Stimulated activated memory B cell treated with anti-CD40 and anti-IgM and Interleukin-4, amounts not matched to agents 10 μg/mL and 1 μg/mL and 100 μg/mL, for 72 hours (primary cell): ENCODE results near the gene TXK.

ENCODE experiments used
- ATAC-seq: fragments of 150-1000 bp; cut with Tn5 transposase; 2 replicates; pipeline ENCODE4 v1.10.0; 2021
- H3K27ac Mint-ChIP-seq: one replicate; pipeline ENCODE4 v1.8.0; 2022; ENCODE audit warnings: mild to moderate bottlenecking, mixed read lengths
- H3K27me3 Mint-ChIP-seq: one replicate; pipeline ENCODE4 v1.8.0; 2022; ENCODE audit warnings: mixed read lengths
- H3K36me3 Mint-ChIP-seq: one replicate; pipeline ENCODE4 v1.8.0; 2022; ENCODE audit warnings: mixed read lengths
- H3K4me1 Mint-ChIP-seq: one replicate; pipeline ENCODE4 v1.8.0; 2022; ENCODE audit warnings: mixed read lengths
- H3K4me3 Mint-ChIP-seq: one replicate; pipeline ENCODE4 v1.8.0; 2022; ENCODE audit warnings: mild to moderate bottlenecking, moderate library complexity, mixed read lengths
- H3K9me3 Mint-ChIP-seq: one replicate; pipeline ENCODE4 v1.8.0; 2022; ENCODE audit warnings: mixed read lengths

TXK gene

DNA sequence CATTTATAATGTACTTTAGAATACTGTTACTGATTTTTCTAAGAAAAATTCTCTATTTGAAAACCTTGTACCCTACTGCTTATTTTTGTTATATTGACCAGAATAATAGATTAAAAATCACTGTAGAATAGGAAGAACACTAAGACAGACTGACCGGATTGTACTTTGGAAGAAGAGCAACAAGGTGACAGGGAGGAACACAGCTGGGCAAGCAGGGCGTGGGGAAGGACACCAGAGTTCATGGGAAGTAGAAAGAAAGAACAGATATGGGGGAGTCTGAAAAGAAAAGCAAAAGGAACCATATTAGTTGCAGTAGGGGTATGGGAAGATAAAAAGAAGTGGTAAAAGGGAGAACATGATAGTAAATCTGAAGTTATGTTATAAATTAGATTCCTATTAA lies 38.6 kb downstream of the TXK start:
- Mint-ChIP-seq H3K9me3 (no peaks in the 10 kb centered on the region), H3K36me3 (no peaks in the 10 kb centered on the region), H3K4me1 (no peaks in the 10 kb centered on the region), H3K4me3 (no peak overlapping the region), H3K27ac (no peak overlapping the region), H3K27me3 (no peaks in the 10 kb centered on the region)
- ATAC-seq: no peak

- Mint-ChIP-seq H3K27ac (no peak overlapping the region), H3K4me1 (no peaks in the 10 kb centered on the region), H3K36me3 (no peaks in the 10 kb centered on the region), H3K9me3 (no peaks in the 10 kb centered on the region), H3K4me3 (no peak overlapping the region), H3K27me3 (no peaks in the 10 kb centered on the region)
- ATAC-seq: no peak
These were observed 40.0 kb downstream of the TXK start for GRCh38 chr4:48093991-48094416.

GRCh38 chr4:48090621-48091020 lies 43.4 kb downstream of the TXK start:
- ATAC-seq: no peak
- H3K36me3 Mint-ChIP-seq: peaks cover 2% of the 10 kb centered on the region
- H3K27ac Mint-ChIP-seq: no peak overlapping the region
- H3K27me3 Mint-ChIP-seq: no peaks in the 10 kb centered on the region
- H3K4me1 Mint-ChIP-seq: no peaks in the 10 kb centered on the region
- H3K9me3 Mint-ChIP-seq: no peaks in the 10 kb centered on the region
- H3K4me3 Mint-ChIP-seq: no peak overlapping the region

- ATAC-seq: no peak
- peaks cover 6% of the 10 kb centered on the region for H3K36me3 Mint-ChIP-seq
- no peaks in the 10 kb centered on the region for H3K27me3 Mint-ChIP-seq
- H3K27ac Mint-ChIP-seq: no peak overlapping the region
- no peak overlapping the region for H3K4me3 Mint-ChIP-seq
- no peaks in the 10 kb centered on the region for H3K9me3 Mint-ChIP-seq
- no peaks in the 10 kb centered on the region for H3K4me1 Mint-ChIP-seq
These were observed 48.0 kb downstream of the TXK start for GRCh38 chr4:48085821-48086589.

- ATAC-seq: no peak
- Mint-ChIP-seq H3K27ac (no peak overlapping the region), H3K27me3 (no peaks in the 10 kb centered on the region), H3K9me3 (no peaks in the 10 kb centered on the region), H3K36me3 (peaks cover 6% of the 10 kb centered on the region), H3K4me1 (no peaks in the 10 kb centered on the region), H3K4me3 (no peak overlapping the region)
These were observed 51.1 kb downstream of the TXK start for GRCh38 chr4:48082956-48083355.

GRCh38 chr4:48081196-48081595 lies 52.9 kb downstream of the TXK start:
- H3K4me3 Mint-ChIP-seq: no peak overlapping the region
- no peak for ATAC-seq
- peaks cover 6% of the 10 kb centered on the region for H3K36me3 Mint-ChIP-seq
- no peak overlapping the region for H3K27ac Mint-ChIP-seq
- H3K9me3 Mint-ChIP-seq: no peaks in the 10 kb centered on the region
- H3K27me3 Mint-ChIP-seq: no peaks in the 10 kb centered on the region
- H3K4me1 Mint-ChIP-seq: no peaks in the 10 kb centered on the region

- ATAC-seq: no peak
- Mint-ChIP-seq H3K36me3 (no peaks in the 10 kb centered on the region), H3K4me1 (no peaks in the 10 kb centered on the region), H3K27ac (no peak overlapping the region), H3K4me3 (no peak overlapping the region), H3K27me3 (no peaks in the 10 kb centered on the region), H3K9me3 (no peaks in the 10 kb centered on the region)
These were observed 54.1 kb downstream of the TXK start for GRCh38 chr4:48079972-48080391.

DNA sequence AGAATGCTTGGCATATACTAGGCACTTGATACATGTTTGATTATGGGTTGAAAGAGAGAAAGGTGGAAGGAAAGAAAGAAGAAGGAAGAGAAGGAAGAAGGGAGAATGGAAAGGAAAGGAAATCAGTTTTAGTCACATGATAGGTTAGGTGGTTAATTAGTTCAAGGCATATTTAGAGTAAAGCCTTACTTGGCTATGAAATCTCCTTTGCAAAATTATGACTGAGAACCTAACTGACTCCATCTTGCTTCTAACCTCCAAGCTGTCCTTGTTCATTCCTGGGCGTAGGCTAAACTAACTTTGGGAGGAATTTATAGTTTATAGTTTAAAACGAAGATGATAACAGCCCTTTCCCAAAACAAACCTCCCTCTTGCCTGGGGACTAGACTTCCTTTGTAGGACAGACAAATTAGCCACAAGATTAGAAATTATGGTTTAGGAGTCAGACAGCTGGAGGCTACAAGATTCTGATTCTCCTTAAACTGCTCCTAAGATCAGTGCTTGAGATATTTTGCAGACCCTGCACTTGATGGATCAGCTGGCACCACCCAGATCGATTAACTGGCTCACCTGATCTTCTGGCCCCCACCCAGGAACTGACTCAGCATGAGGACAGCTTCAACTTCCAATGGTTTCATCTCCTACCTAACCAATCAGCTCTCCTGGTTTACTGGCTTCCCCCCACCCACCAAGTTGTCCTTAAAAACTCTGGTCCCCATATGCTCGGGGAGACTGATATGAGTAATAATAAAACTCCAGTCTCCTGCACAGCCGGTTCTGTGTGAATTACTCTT lies 55.0 kb downstream of the TXK start:
- Mint-ChIP-seq H3K27me3 (no peaks in the 10 kb centered on the region), H3K36me3 (no peaks in the 10 kb centered on the region), H3K27ac (no peak overlapping the region), H3K9me3 (no peaks in the 10 kb centered on the region), H3K4me1 (no peaks in the 10 kb centered on the region), H3K4me3 (no peak overlapping the region)
- no peak for ATAC-seq

DNA sequence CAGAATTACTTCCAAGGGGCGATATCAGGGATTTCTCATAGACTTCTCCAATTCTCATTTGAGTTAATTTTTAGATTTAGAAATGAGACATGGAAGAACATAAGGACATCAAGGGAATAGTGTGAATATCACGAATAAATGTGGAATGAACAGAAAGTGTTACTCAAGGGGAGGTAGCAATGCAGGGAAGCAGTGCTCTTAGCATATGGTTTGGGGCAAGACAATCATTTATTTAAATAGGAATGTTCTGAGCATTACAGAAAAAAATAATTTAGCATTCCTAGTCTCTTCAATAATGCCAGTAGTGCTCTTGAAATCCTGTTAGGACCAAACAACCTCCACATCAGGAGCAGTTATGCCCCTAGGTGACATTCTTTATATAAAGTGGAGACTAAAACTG lies 55.6 kb downstream of the TXK start:
- Mint-ChIP-seq H3K4me3 (no peak overlapping the region), H3K27me3 (no peaks in the 10 kb centered on the region), H3K4me1 (no peaks in the 10 kb centered on the region), H3K9me3 (no peaks in the 10 kb centered on the region), H3K36me3 (no peaks in the 10 kb centered on the region), H3K27ac (no peak overlapping the region)
- ATAC-seq: no peak

GRCh38 chr4:48074657-48075056 lies 59.4 kb downstream of the TXK start:
- Mint-ChIP-seq H3K27me3 (no peaks in the 10 kb centered on the region), H3K4me1 (no peaks in the 10 kb centered on the region), H3K4me3 (no peak overlapping the region), H3K27ac (no peak overlapping the region), H3K36me3 (no peaks in the 10 kb centered on the region), H3K9me3 (no peaks in the 10 kb centered on the region)
- no peak for ATAC-seq

GRCh38 chr4:48073567-48074103 lies 60.4 kb downstream of the TXK start:
- Mint-ChIP-seq H3K9me3 (no peaks in the 10 kb centered on the region), H3K27me3 (no peaks in the 10 kb centered on the region), H3K27ac (no peak overlapping the region), H3K4me1 (no peaks in the 10 kb centered on the region), H3K36me3 (no peaks in the 10 kb centered on the region), H3K4me3 (no peak overlapping the region)
- no peak for ATAC-seq

DNA sequence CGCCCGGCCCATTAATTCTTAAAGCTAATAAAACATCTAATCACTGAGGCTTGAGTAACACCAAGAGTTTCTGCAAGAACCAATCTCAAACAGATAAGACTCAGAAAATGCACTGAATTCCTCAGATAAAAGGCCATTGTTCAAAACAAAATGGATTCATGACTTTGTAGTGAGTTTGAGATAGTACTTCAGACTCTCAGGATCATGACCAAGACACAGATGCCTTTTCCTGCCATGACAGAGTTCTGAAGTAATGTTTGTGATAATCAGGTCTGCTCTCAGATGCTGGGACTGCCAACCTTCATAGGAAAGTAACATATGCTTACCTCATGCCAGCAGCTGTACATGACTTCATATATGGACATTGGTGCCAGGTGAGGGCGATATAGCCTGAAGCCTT lies 62.9 kb downstream of the TXK start:
- no peaks in the 10 kb centered on the region for H3K4me1 Mint-ChIP-seq
- H3K9me3 Mint-ChIP-seq: no peaks in the 10 kb centered on the region
- no peaks in the 10 kb centered on the region for H3K36me3 Mint-ChIP-seq
- no peaks in the 10 kb centered on the region for H3K27me3 Mint-ChIP-seq
- H3K4me3 Mint-ChIP-seq: no peak overlapping the region
- H3K27ac Mint-ChIP-seq: no peak overlapping the region
- ATAC-seq: no peak

DNA sequence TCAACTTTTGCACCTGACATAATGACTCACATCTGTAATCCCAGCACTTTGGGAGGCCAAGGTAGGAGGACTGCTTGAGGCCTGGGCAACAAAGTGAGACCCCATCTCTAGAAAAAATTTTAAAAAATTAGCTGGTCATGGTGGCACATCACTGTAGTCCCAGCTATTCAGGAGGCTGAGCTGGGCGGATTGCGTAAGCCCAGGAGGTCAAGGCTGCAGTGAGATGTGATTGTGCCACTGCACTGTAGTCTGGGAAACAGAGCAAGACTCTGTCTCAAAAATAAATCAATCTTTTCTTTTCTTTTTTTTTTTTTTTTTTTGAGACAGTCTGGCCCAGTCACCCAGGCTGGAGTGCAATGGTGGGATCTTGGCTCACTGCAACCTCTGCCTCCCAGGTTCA lies 65.0 kb downstream of the TXK start:
- H3K27ac Mint-ChIP-seq: no peak overlapping the region
- ATAC-seq: no peak
- H3K4me1 Mint-ChIP-seq: peaks cover 12% of the 10 kb centered on the region
- H3K4me3 Mint-ChIP-seq: no peak overlapping the region
- H3K9me3 Mint-ChIP-seq: no peaks in the 10 kb centered on the region
- H3K27me3 Mint-ChIP-seq: no peaks in the 10 kb centered on the region
- H3K36me3 Mint-ChIP-seq: no peaks in the 10 kb centered on the region

DNA sequence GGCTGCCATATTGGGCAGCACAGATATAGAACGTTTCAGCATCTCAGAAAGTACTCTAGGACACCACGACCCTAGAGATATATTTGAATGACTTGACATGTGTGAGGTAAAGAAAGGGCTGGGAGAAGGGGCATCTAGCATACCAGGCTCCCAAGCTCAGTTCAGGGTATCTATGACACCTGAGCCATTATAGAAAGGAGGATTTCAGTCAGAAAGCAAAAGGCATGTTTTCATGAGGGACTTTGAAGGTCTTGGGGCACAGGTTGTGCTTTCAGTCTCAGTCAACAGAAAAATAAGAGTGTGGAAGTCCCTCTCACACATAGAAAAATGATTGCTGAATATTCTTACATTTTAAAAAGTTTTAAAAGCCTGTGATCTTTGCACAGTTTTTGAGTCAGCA lies 65.9 kb downstream of the TXK start:
- no peak overlapping the region for H3K4me3 Mint-ChIP-seq
- H3K9me3 Mint-ChIP-seq: no peaks in the 10 kb centered on the region
- no peaks in the 10 kb centered on the region for H3K27me3 Mint-ChIP-seq
- no peaks in the 10 kb centered on the region for H3K36me3 Mint-ChIP-seq
- H3K27ac Mint-ChIP-seq: no peak overlapping the region
- peaks cover 12% of the 10 kb centered on the region for H3K4me1 Mint-ChIP-seq
- ATAC-seq: no peak

GRCh38 chr4:48067536-48067935 lies 66.5 kb downstream of the TXK start:
- H3K27ac Mint-ChIP-seq: no peak overlapping the region
- peaks cover 12% of the 10 kb centered on the region for H3K4me1 Mint-ChIP-seq
- ATAC-seq: no peak
- no peaks in the 10 kb centered on the region for H3K9me3 Mint-ChIP-seq
- H3K4me3 Mint-ChIP-seq: no peak overlapping the region
- H3K36me3 Mint-ChIP-seq: peaks cover 2% of the 10 kb centered on the region
- H3K27me3 Mint-ChIP-seq: no peaks in the 10 kb centered on the region

GRCh38 chr4:48065587-48066052 lies 68.4 kb downstream of the TXK start:
- Mint-ChIP-seq H3K27ac (peak overlapping the region; percentile 32), H3K9me3 (peaks cover 7% of the 10 kb centered on the region), H3K4me1 (peaks cover 12% of the 10 kb centered on the region), H3K4me3 (no peak overlapping the region), H3K27me3 (peaks cover 14% of the 10 kb centered on the region), H3K36me3 (peaks cover 17% of the 10 kb centered on the region)
- ATAC-seq: peak; percentile 85
